Suppressor macrophage treated with lipopolysaccharide for 1 hour (primary cell): ENCODE measurements around the gene IL1A.

Source experiments
- DNase-seq, 3 donors: peaks; one replicate each; pipeline ENCODE4 v3.0.0-alpha.2; 2020 to 2022

The IL1A gene

DNA sequence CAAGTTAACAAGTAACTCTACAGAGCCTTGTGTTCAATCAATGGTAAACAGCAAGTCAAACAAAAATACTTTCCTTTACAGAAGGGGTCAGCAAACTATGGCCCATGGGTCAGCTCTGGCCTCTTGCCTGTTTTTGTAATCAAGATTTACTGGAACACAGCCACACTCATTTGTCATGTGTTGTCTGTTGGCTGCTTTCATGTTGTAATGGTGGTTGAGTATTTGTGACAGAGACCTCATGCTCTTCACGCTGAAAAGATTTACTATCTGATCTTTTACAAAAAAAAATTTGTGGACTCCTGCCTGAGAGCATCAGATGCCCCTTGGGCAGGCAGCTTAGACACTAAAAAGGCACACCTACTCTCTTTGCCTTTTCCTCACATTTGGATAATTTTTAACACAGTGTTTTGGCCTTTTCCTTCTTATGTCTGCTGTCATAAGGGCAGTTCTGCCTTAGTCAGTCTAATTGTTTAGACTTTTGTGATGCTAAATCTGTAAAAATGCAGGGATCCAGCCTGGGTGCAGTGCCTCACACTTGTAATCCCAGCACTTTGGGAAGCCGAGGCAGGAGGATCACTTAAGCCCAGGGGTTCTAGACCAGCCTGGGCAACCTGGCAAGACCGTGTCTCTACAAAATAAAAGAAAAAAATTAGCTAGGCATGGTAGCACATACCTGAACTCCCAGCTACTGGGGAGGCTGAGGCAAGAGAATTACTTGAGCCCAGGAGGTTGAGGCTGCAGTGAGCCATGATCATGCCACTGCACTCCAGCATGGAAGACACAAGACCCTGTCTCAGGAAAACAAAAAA is 34.0 kb upstream of the IL1A start:
- DNase-seq = peak in 1 of 3 donors; percentile 23

DNA sequence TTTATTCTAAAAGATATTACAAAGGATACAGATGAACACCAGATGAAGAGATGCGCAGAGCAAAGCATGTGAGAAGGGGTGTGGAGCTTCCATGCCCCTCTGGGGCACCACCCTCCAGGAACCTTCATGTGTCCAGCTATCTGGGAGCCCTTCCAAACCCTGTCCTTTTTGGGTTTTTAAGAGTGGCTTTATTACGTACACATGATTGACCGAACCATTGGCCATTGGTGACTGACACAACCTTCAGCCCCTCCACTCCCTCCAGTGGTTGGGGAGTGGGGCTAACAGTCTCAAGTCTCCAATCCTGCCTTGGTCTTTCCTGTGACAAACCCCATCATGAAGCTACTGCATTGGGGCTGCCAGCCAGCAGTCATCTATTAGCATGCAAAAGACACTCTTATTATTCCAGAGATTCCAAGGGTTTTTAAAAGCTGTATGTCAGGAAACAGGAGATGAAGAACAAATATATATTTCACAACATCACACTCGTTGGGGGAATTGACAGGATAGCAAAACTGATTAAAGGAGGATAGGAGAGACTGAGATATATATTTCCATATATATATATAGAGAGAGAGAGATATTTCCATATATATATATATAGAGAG is 32.9 kb upstream of the IL1A start:
- no peak for DNase-seq

DNA sequence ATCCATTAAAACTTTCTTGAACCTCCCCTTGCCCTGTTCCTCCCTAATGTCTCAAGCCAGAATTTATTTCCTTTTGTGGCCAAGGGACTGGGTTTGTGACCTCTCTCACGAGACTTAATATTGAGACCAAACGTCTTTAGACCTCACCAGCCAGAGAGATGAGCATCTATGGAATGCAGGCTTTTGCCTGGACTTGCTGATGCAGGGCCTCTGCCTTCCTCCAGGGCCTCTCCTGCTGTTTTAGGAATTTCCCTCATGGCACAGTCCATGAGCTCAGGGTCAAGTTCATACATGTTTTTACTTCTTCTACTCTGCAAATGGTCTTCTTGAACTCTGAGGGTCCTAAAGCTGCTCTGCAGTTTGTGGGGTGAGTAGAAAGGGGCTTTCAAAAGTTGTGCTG is 30.0 kb upstream of the IL1A start:
- no peak for DNase-seq

DNA sequence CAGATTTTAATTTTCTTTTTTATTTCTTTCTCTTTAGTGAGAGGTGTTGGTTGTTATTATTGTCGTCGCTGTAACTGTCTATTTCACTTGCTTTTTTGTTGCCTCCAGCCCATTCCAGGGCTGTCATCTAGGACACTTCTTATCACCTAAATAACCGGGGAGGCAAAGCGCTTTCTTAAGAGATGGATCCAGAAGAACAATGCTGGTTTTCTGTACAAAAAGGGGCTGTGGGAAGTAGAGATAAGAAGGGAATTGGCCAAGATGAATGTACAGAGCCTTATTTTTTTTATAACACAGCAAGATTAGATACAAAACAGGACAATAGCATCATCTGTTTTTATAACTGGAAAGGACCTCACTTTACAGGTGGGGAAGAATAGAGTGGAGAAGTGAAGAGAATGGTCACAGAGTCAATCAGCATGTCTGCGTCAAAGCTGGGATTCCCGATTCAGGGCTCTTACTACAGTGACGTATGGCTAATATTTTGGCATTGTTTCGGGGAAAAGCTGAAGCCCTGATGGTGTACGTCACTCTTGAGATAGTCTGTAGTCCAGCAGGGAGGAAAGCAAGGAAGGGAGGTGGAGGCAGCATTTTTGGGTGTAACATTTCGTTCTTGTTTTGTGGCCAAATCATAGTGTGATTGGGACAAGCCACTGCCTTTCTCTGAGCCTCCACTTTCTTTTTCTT is 29.1 kb upstream of the IL1A start:
- no peak for DNase-seq

GRCh38 chr2:112812318-112813267 is 28.3 kb upstream of the IL1A start:
- DNase-seq = peak; percentile 91 to 94 (median 91)

GRCh38 chr2:112811841-112812306 is 27.6 kb upstream of the IL1A start:
- peak; percentile 88 to 99 (median 96) for DNase-seq

GRCh38 chr2:112811276-112811831 is 27.1 kb upstream of the IL1A start:
- no peak for DNase-seq

- DNase-seq = no peak
Observed at GRCh38 chr2:112809112-112809511, 24.8 kb upstream of the IL1A start.

DNA sequence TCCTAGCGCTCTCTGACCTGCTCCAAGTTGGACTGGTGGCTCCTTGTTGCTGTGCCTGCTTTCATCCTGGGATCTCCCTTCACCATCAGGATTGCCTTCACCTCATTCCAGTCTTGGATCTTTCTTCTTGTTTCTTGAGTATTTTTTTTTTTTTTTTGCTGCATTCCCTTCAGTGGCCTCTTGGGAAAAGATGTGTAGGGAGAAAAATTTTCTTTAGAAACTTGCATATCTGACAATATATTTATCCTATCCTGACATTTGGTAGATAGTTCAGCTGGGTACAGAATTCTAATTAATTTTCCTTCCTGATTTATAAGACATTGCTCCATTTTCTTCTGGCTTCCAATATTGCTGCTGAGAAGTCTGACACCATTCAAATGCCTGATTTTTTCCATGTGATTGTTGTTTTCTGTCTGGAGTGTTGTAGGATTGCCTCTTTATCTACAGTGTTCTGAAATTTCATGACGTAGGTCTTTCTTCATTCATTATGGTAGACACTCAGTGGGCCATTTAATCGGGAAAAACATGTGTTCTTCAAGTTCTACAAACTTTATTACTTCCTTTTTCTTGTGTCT is 23.0 kb upstream of the IL1A start:
- no peak for DNase-seq

DNA sequence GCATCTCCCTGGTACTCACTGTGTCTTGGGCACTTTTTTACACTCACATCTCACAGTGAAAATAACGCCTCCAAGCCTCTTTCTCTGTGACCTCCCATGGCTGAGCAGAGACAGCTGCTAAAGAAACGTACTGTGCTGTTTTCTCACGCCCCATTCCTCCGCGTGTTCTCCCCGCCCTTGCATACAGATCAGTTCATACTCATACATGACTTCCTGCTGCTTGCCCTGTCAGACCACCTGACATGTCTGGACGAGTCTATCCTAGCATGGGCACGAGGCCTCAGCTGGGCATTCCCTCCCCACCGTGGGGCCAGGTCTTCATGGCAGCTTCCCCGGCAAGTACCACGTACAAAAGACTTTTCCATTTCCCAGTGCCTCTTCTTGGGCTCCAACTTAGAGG is 21.2 kb upstream of the IL1A start:
- DNase-seq = no peak

DNA sequence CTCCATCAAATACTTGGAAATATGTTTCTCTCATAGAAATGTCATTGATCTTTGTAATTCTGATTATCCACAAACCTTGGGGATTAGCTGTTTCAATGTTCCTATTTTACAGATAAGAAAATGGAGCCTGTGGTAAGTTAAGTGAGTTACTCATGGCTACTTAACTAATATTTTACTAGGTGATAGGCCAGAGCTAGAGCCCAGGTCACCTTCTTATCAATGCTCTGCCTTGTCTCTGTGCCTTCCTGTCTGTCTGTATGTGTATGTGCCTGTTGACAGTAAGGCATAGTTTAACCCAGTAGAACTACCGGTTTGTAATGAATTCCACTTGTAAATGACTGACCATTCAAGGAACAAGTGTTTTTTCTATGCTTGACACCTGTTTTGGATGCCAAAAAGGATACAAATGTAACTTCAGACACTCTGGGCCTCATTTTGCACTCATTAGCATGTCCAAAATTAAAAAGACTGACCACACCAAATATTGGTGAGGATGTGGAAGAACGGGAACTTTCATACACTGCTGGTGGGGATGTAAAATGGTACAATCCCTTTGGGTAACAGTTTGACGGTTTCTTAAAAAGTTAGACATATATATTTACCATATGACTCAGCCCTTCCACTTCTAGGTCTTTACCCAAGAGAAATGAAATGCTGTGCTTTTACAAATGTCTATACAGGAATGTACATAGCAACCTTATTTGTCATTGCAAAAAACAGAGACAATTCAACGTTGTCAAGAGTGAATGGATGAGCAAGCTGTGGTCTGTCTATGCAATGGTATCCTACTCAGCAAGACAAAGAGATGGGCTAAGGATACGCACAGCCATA is 19.6 kb upstream of the IL1A start:
- peak in 2 of 3 donors; percentile 62 to 64 for DNase-seq

DNA sequence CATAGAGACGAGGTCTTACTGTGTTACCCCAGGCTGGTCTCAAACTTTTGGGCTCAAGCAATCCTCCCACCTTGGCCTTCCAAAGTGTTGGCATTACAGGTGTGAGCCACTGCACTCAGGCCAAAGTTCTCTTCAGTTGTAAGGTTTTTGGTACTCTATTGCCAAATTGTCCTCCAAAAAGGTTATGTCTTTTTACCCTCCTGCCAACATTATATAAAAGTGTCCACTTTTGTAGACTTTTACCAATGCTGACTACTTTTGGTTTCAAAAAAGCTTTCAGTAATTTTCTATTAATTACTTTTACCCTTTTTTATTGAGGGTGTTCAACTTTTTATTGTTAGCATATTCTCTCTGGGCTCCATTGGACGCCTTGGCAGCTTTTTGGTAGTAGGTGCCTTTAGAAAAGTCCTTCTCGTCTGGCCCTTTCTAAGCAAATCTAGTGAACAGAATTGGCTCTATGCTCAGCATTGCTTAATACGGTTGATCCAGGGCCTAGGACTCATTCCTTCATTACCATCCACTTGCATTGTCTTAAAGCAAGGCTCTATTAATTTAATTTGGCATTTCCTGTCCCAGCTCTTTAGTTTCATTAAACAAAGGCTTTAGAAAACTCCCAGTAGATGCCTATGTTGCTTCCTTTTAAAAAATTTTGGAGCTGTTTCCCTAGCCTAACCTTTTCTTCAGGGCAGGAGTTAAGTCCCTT is 16.7 kb upstream of the IL1A start:
- no peak for DNase-seq

GRCh38 chr2:112798979-112799975 is 15.0 kb upstream of the IL1A start:
- peak; percentile 86 to 98 (median 96) for DNase-seq

GRCh38 chr2:112796486-112796885 is 12.2 kb upstream of the IL1A start:
- DNase-seq = peak; percentile 36 to 62 (median 48)

DNA sequence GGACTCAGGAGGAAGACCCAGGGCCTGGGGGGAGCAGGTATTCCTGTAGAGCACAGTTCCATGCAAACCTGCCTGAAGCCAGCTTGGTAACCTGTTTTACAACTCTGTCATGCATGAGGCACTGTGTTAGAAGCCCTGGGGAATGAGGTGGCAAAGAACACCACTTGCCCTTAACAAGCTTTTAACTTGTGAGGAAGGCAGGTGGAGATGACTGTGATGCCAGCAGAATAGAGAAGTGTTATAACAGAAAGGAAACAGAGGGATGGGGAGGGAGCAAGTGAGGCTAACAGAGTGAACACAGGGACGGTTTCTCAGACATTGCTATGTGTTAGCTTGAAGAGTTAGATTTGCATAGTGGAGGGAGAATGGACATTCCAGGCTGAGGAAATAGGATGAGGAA is 11.5 kb upstream of the IL1A start:
- peak; percentile 85 to 97 (median 92) for DNase-seq

DNA sequence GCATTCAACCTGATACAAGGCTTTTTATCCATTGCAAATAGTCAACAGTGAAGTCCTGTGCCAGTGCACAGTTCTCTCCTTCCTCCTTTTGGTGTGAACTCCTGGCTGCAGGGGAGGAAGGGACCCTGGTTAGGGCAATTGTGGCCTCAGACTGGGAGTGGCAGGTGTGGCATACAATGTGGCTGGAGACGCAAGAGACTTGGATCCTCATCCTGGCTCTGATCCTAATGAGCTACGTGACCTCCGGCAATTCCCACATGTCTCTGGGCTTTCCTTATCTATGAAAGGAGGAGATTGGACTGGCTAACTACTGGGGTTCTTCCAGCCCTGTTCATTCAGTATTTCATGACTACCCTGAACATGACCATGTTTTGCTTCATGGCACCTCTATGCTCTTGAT is 10.5 kb upstream of the IL1A start:
- peak; percentile 64 to 73 (median 66) for DNase-seq

GRCh38 chr2:112794131-112794733 is 9.9 kb upstream of the IL1A start:
- peak; percentile 91 to 97 (median 96) for DNase-seq

- peak; percentile 84 to 98 (median 95) for DNase-seq
Observed at GRCh38 chr2:112793449-112793978, 9.2 kb upstream of the IL1A start.
